Measurements from ENCODE around the gene UPF3A. TPM values are rescaled to one million over a fixed set of nuclear protein-coding genes. Genes with fewer than 3 reads are reported as not detected.

UPF3A gene
- total RNA-seq, 3 donors from 2014 or later (not counting 1 experiment from before 2014, with no cell fraction given): 37.8 to 66.5 (median 44.7) TPM

- Mint-ChIP-seq H3K27me3 (ENCODE audit: low read depth in 2 of 2) (peaks cover 4 to 8% of the 10 kb centered on the region in 2 donors), H3K4me3 (peak within 1 kb of the TSS; percentile 94), H3K9me3 (no peaks in the 10 kb centered on the region), H3K4me1 (peaks cover 18 to 20% of the 10 kb centered on the region in 2 donors), H3K36me3 (peaks cover 8% of the 10 kb centered on the region), H3K27ac (peak within 1 kb of the TSS; percentile 72 to 75)
- Histone ChIP-seq H3K27me3 (ENCODE audit: control insufficient read depth, insufficient read depth, low read length) (no peaks in the 10 kb centered on the region), H3K4me1 (ENCODE audit: control insufficient read depth, insufficient read depth, low read length) (peaks cover 16% of the 10 kb centered on the region), H3K36me3 (ENCODE audit: control insufficient read depth, insufficient read depth, low read length) (peaks cover 30% of the 10 kb centered on the region), H3K27ac (ENCODE audit: low read length) (peak within 1 kb of the TSS; percentile 46), H3K4me3 (ENCODE audit: low read length) (peak within 1 kb of the TSS; percentile 74), H3K9me3 (ENCODE audit: control insufficient read depth, insufficient read depth, low read length) (no peaks in the 10 kb centered on the region)
- DNase-seq: peak; percentile 58 to 90
- ATAC-seq: peak; percentile 89 to 91 (median 91)
- TF ChIP-seq CTCF (IDR thresholded peaks at IDR 0.05): no peak
- intact Hi-C loops (cut with micrococcal nuclease): no loop called here
- 1% methylated on average over 76 of the region's 76 CpGs for WGBS (ENCODE audit: insufficient coverage)
Measured at GRCh38 chr13:114234645-114235421, 46.6 kb upstream of the UPF3A start, which contains the start of gene CDC16. CDC16 (plus strand) TSS chr13:114234897; CDS start chr13:114235085, 188 bp downstream.

- Histone ChIP-seq H3K27ac (ENCODE audit: low read length) (no peak overlapping the region), H3K9me3 (ENCODE audit: control insufficient read depth, insufficient read depth, low read length) (no peaks in the 10 kb centered on the region), H3K4me1 (ENCODE audit: control insufficient read depth, insufficient read depth, low read length) (peaks cover 16% of the 10 kb centered on the region), H3K4me3 (ENCODE audit: low read length) (peak overlapping the region; percentile 74), H3K27me3 (ENCODE audit: control insufficient read depth, insufficient read depth, low read length) (no peaks in the 10 kb centered on the region), H3K36me3 (ENCODE audit: control insufficient read depth, insufficient read depth, low read length) (peaks cover 37% of the 10 kb centered on the region)
- DNase-seq (no peak), ATAC-seq (no peak)
- 67% methylated on average over 10 of the region's 10 CpGs for WGBS (ENCODE audit: insufficient coverage)
- peaks cover 18 to 20% of the 10 kb centered on the region in 2 donors for H3K4me1 Mint-ChIP-seq
- peaks cover 8% of the 10 kb centered on the region for H3K36me3 Mint-ChIP-seq
- H3K9me3 Mint-ChIP-seq: no peaks in the 10 kb centered on the region
- no peak for TF ChIP-seq CTCF (IDR thresholded peaks at IDR 0.05)
- peak overlapping the region; percentile 72 to 75 for H3K27ac Mint-ChIP-seq
- peak overlapping the region; percentile 94 for H3K4me3 Mint-ChIP-seq
- H3K27me3 Mint-ChIP-seq (ENCODE audit: low read depth in 2 of 2): no peaks in the 10 kb centered on the region
- intact Hi-C loops (cut with micrococcal nuclease): no loop called here
Measured at GRCh38 chr13:114235697-114236096, 45.7 kb upstream of the UPF3A start.

GRCh38 chr13:114236227-114236626 lies 45.2 kb upstream of the UPF3A start:
- DNase-seq (no peak), ATAC-seq (no peak)
- H3K36me3 Mint-ChIP-seq: peaks cover 10% of the 10 kb centered on the region
- H3K9me3 Mint-ChIP-seq: no peaks in the 10 kb centered on the region
- H3K36me3 ChIP-seq (ENCODE audit: control insufficient read depth, insufficient read depth, low read length): peaks cover 42% of the 10 kb centered on the region
- no peak overlapping the region for H3K4me3 ChIP-seq (ENCODE audit: low read length)
- peak overlapping the region in 1 of 2 donors; percentile 75 for H3K27ac Mint-ChIP-seq
- no CpG with 5 or more reads among the region's 4 CpGs for WGBS (ENCODE audit: insufficient coverage)
- H3K27ac ChIP-seq (ENCODE audit: low read length): no peak overlapping the region
- peak overlapping the region; percentile 94 for H3K4me3 Mint-ChIP-seq
- TF ChIP-seq CTCF (IDR thresholded peaks at IDR 0.05): no peak
- intact Hi-C loops (cut with micrococcal nuclease): no loop called here
- H3K4me1 ChIP-seq (ENCODE audit: control insufficient read depth, insufficient read depth, low read length): peaks cover 16% of the 10 kb centered on the region
- H3K27me3 Mint-ChIP-seq (ENCODE audit: low read depth in 2 of 2): no peaks in the 10 kb centered on the region
- no peaks in the 10 kb centered on the region for H3K9me3 ChIP-seq (ENCODE audit: control insufficient read depth, insufficient read depth, low read length)
- H3K4me1 Mint-ChIP-seq: peaks cover 18 to 20% of the 10 kb centered on the region in 2 donors
- H3K27me3 ChIP-seq (ENCODE audit: control insufficient read depth, insufficient read depth, low read length): no peaks in the 10 kb centered on the region
